IMR-90 (cell line): Measurements from ENCODE around the gene CERK. TPM values are rescaled to one million over a fixed set of nuclear protein-coding genes. Genes with fewer than 3 reads are reported as not detected.

ENCODE experiments used
- ATAC-seq: fragments of 200-7000 bp; cut with Tn5 transposase; 2 replicates; pipeline ENCODE4 v1.9.1; 2020; ENCODE audit warnings: low read depth, mild to moderate bottlenecking, moderate library complexity
- BruUV-seq: library from RNA; stranded (reverse); fragments of 400-500 nt; replicated peaks from 2 replicates; lab custom pipeline; 2021; lab: Mats Ljungman, UMichigan
- CTCF ChIA-PET: fragments of 300-600 bp; formaldehyde crosslinking; extraction: SDS; loops from one replicate; lab custom pipeline; 2021; ENCODE audit warnings: antibody characterized with exemption; lab: Yijun Ruan, JAX
- POLR2A ChIA-PET: fragments of 300-600 bp; sonication (Branson Sonifier 250); formaldehyde crosslinking; loops from one replicate; lab custom pipeline; 2022; ENCODE audit warnings: antibody characterized with exemption; ENCODE audit not compliant: unreplicated experiment; lab: Charles Lee
- DNase-seq: peaks from one replicate; pipeline ENCODE4 v3.0.0; 2013
- H2AFZ ChIP-seq: replicated peaks from 2 replicates; pipeline ENCODE3; 2013; ENCODE audit warnings: low read length, mild to moderate bottlenecking; ENCODE audit not compliant: poor library complexity
- H2AK5ac ChIP-seq: 2 replicates; pipeline ENCODE4 v1.6.1; 2013; ENCODE audit warnings: low read depth, low read length, inconsistent platforms
- H2AK9ac ChIP-seq: replicated peaks from 2 replicates; pipeline ENCODE3; 2013; ENCODE audit warnings: mild to moderate bottlenecking, low read depth, low read length, moderate library complexity; ENCODE audit not compliant: poor library complexity
- H2BK120ac ChIP-seq: 2 replicates; pipeline ENCODE4 v1.6.1; 2013; ENCODE audit warnings: low read depth, low read length, inconsistent platforms
- H2BK15ac ChIP-seq: 3 replicates; pipeline ENCODE4 v1.6.1; 2013; ENCODE audit warnings: low read depth, low read length, inconsistent platforms
- H2BK20ac ChIP-seq: 2 replicates; pipeline ENCODE4 v1.6.1; 2013; ENCODE audit warnings: low read depth, mild to moderate bottlenecking, inconsistent platforms, low read length, moderate library complexity
- H2BK5ac ChIP-seq: 2 replicates; pipeline ENCODE4 v1.6.1; 2013; ENCODE audit warnings: mild to moderate bottlenecking, low read depth, low read length, inconsistent platforms; ENCODE audit not compliant: poor library complexity, severe bottlenecking
- H3K14ac ChIP-seq: replicated peaks from 2 replicates; pipeline ENCODE4 v1.6.1; 2013; ENCODE audit warnings: low read depth, low read length, inconsistent platforms
- H3K18ac ChIP-seq: 2 replicates; pipeline ENCODE4 v1.6.1; 2013; ENCODE audit warnings: low read depth, low read length, control low read depth
- H3K23ac ChIP-seq: 2 replicates; pipeline ENCODE4 v1.6.1; 2013; ENCODE audit warnings: low read depth, low read length, inconsistent platforms
- H3K27ac ChIP-seq: 2 replicates; pipeline ENCODE4 v1.5.1; 2013; ENCODE audit warnings: mild to moderate bottlenecking, control low read depth, low read length; ENCODE audit not compliant: insufficient read depth
- H3K27me3 ChIP-seq: 2 replicates; pipeline ENCODE4 v1.6.1; 2013; ENCODE audit warnings: low read length; ENCODE audit not compliant: control insufficient read depth, insufficient read depth
- H3K36me3 ChIP-seq: 2 replicates; pipeline ENCODE4 v1.6.1; 2013; ENCODE audit warnings: low read length, mixed read lengths; ENCODE audit not compliant: control insufficient read depth, insufficient read depth
- H3K4ac ChIP-seq: 2 replicates; pipeline ENCODE4 v1.6.1; 2013; ENCODE audit warnings: low read depth, low read length, inconsistent platforms
- H3K4me1 ChIP-seq: 2 replicates; pipeline ENCODE4 v1.6.1; 2013; ENCODE audit warnings: low read length, mixed read lengths; ENCODE audit not compliant: control insufficient read depth, insufficient read depth
- H3K4me2 ChIP-seq: 2 replicates; pipeline ENCODE4 v1.6.1; 2013; ENCODE audit warnings: low read depth, mild to moderate bottlenecking, control low read depth, low read length, moderate library complexity
- H3K4me3 ChIP-seq: 2 replicates; pipeline ENCODE4 v1.5.1; 2013; ENCODE audit warnings: low read depth, mild to moderate bottlenecking, control low read depth, low read length, moderate library complexity; ENCODE audit not compliant: insufficient read depth
- H3K56ac ChIP-seq: 2 replicates; pipeline ENCODE4 v1.6.1; 2013; ENCODE audit warnings: low read length, inconsistent platforms; ENCODE audit not compliant: insufficient read depth; ENCODE audit errors: extremely low read depth
- H3K79me1 ChIP-seq, 2 experiments: 2 replicates each; pipeline ENCODE4 v1.6.1; 2013; ENCODE audit warnings: low read length in 2 of 2, inconsistent platforms in 1 of 2, low read depth in 1 of 2
- H3K9ac ChIP-seq: 2 replicates; pipeline ENCODE4 v1.6.1; 2013; ENCODE audit warnings: low read depth, low read length, control low read depth
- H3K9me1 ChIP-seq: 2 replicates; pipeline ENCODE4 v1.6.1; 2013; ENCODE audit warnings: low read length, inconsistent platforms; ENCODE audit not compliant: insufficient read depth
- H3K9me3 ChIP-seq: 2 replicates; pipeline ENCODE4 v1.6.1; 2013; ENCODE audit warnings: low read length; ENCODE audit not compliant: control insufficient read depth, insufficient read depth
- H4K20me1 ChIP-seq: 2 replicates; pipeline ENCODE4 v1.6.1; 2013; ENCODE audit warnings: low read length, inconsistent platforms; ENCODE audit not compliant: insufficient read depth
- H4K5ac ChIP-seq: 2 replicates; pipeline ENCODE4 v1.6.1; 2013; ENCODE audit warnings: mild to moderate bottlenecking, low read depth, low read length, control low read depth
- H4K8ac ChIP-seq, 2 experiments: 2 replicates each; pipeline ENCODE4 v1.6.1; 2013; ENCODE audit warnings: low read depth in 2 of 2, low read length in 2 of 2, control low read depth in 1 of 2, inconsistent platforms in 1 of 2
- H4K91ac ChIP-seq: 2 replicates; pipeline ENCODE4 v1.6.1; 2013; ENCODE audit warnings: low read depth, low read length, inconsistent platforms; ENCODE audit not compliant: insufficient read depth
- MAZ ChIP-seq: IDR thresholded peaks from 2 replicates; pipeline ENCODE4 v1.6.1; 2012; ENCODE audit warnings: low read depth, mild to moderate bottlenecking, low read length, improper control_type of control experiment, moderate library complexity, borderline replicate concordance
- WGBS, 2 experiments: methylation state at CpG; one replicate each; pipeline versions ENCODE4 v1.1.5 to v1.1.7; 2013; ENCODE audit warnings: missing lambda C conversion rate in 2 of 2; ENCODE audit not compliant: insufficient read length in 1 of 2; ENCODE audit errors: extremely low coverage in 2 of 2; 5-methylcytosine and 5-hydroxymethylcytosine counted together
- dilution Hi-C: fragments of 300-500 bp; cut with HindIII; formaldehyde crosslinking; loops from one replicate; pipeline ENCODE4 v1.14.3; 2018; ENCODE audit warnings: low sequenced_read_pairs; ENCODE audit not compliant: unreplicated experiment
- in situ Hi-C: fragments of 300-500 bp; cut with MboI; formaldehyde crosslinking; loops from 3 replicates; pipeline ENCODE4 v1.14.3; 2019; ENCODE audit warnings: low sequenced_read_pairs, inconsistent platforms, mixed read lengths
- intact Hi-C: fragments of 100-400 bp; cut with micrococcal nuclease; formaldehyde crosslinking; loops from 2 replicates; pipeline ENCODE4 v1.10.0; 2022
- polyA plus RNA-seq, 3 experiments: library from polyadenylated mRNA; depleted of rRNA; stranded (reverse); fragments of >200 nt; gene quantifications; 2 replicates each; pipeline ENCODE4 v1.2.3, GENCODE V29; 2012; ENCODE audit warnings: low replicate concordance in 1 of 3
- total RNA-seq: library from RNA; depleted of rRNA; stranded (reverse); fragments of >200 nt; gene quantifications from 2 replicates; pipeline ENCODE4 v1.2.3, GENCODE V29; 2012

Gene CERK
- total and polyA plus RNA-seq, 2 of the 4 experiments (the other 2 are of a cell fraction): 25.3 to 38.7 TPM

DNA sequence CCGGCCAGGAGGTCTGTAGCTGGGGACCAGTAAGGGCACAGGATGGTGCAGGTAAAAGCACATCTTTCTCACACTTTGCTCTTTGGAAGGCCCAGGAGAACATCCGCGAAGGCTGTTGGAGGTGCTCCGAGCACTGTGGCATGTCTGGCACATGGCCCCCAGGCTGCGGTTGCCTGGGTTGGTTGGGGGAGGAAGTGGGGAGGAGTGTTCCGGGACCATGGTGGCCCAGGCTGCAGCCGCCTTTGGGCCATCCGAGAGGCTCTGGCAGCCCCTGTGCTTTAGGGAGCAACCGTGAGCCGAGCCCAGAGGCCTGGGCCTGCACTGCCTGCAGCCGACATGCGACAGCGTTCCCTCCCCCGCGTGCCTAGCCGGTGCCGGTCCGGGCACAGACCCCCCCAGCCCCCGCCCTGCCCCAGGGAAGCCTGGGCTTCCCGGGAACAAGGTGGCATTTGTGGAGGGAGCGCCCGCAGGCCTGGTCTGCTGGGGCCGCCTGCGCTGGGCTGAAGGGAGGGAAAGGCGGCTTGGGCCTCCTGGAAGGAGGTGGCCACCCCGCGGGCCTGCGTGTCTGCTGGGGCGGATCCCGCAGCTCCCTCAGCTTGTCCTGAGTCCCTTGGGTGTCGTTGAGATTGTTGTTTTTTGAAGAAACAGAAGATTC lies 59.9 kb downstream of the CERK start:
- no peak overlapping the region for H3K27ac ChIP-seq
- H3K4me3 ChIP-seq: no peak overlapping the region
- TF ChIP-seq MAZ: no peak
- peaks cover 0 to 6% of the 10 kb centered on the region in 2 experiments; a peak in 1 of 4 replicates for H3K79me1 ChIP-seq
- H3K18ac ChIP-seq: no peak overlapping the region
- peaks cover 44% of the 10 kb centered on the region; the same call in 1 of the 2 replicates for H3K36me3 ChIP-seq
- no peak for ATAC-seq
- 97% methylated on average over 6 of the region's 31 CpGs; no CpG with 5 or more reads in 1 of the 2 experiments for WGBS, 2 experiments
- no peak overlapping the region for H2AK5ac ChIP-seq
- no peak overlapping the region for H2BK5ac ChIP-seq
- peaks cover 14% of the 10 kb centered on the region for H3K4me1 ChIP-seq
- no peak for DNase-seq
- no peaks in the 10 kb centered on the region for H3K27me3 ChIP-seq
- no peak overlapping the region for H4K5ac ChIP-seq
- H3K9me3 ChIP-seq: no peaks in the 10 kb centered on the region
- no peak overlapping the region for H3K4me2 ChIP-seq
- H2AFZ ChIP-seq: no peak overlapping the region
- H3K9me1 ChIP-seq: peaks cover 9% of the 10 kb centered on the region
- no peak overlapping the region for H3K9ac ChIP-seq
- H4K20me1 ChIP-seq: peaks cover 15% of the 10 kb centered on the region
- in situ Hi-C loops: no loop called here
- H4K91ac ChIP-seq: no peak overlapping the region
- dilution Hi-C loops: no loop called here
- no peak overlapping the region for H3K23ac ChIP-seq
- H2AK9ac ChIP-seq: no peak overlapping the region
- intact Hi-C loops: loop anchor here (5.0 kb wide), 2 partner anchors 101 to 116 kb away; no protein-coding TSS in a partner anchor
- H3K56ac ChIP-seq: no peak overlapping the region
- no TSS peak for BruUV-seq
- no peak overlapping the region for H2BK120ac ChIP-seq
- H4K8ac ChIP-seq: no peak overlapping the region
- no peak overlapping the region for H2BK20ac ChIP-seq
- no peak overlapping the region for H3K4ac ChIP-seq
- ChIA-PET POLR2A (no interaction called here), CTCF (interaction anchor here (1.4 kb wide), 1 partner anchor 114 kb away, joined by 3 read pairs; no protein-coding TSS in a partner anchor)
- H2BK15ac ChIP-seq: no peak overlapping the region
- no peak overlapping the region for H3K14ac ChIP-seq
